ENCODE measurements around the gene DLAT. TPM values are rescaled to one million over a fixed set of nuclear protein-coding genes. Genes with fewer than 3 reads are reported as not detected.

The DLAT gene
- total RNA-seq, 1 experiment from 2014 or later: 68.1 TPM

DNA sequence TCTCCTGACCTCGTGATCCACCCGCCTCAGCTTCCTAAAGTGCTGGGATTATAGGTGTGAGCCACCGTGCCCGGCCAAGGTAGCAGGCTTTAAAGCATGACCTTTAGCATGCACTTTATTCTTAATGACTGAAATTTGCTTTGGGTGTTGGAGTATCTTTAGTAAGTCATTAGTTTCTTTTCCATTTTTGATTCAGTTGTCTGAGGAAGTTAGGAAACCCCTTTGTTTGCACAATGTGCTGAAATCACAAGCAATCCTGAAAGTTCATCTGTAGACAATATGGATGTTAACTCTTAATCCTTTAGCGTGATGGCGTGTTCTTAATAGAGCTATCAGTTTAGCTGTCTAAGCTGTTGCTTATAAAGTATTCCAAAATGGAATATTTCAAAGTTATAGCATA, 78.2 kb downstream of the DLAT start:
- no peaks in the 10 kb centered on the region for H3K79me2 ChIP-seq (ENCODE audit: insufficient read depth, low read length)
- RAD21 ChIA-PET (ENCODE audit: low non-redundant PET in 1 of 2, low total read pairs in 2 of 2, uncharacterized antibody in 2 of 2, unreplicated experiment in 2 of 2): no interaction called here
- POLR2A ChIA-PET: no interaction called here
- CTCF ChIA-PET: interaction anchor here (1.0 kb wide), 1 partner anchor 10 kb away, joined by 3 read pairs; no protein-coding TSS in a partner anchor
- no peaks in the 10 kb centered on the region for H4K20me1 ChIP-seq (ENCODE audit: insufficient read depth)
- TF ChIP-seq, protein P1, sequence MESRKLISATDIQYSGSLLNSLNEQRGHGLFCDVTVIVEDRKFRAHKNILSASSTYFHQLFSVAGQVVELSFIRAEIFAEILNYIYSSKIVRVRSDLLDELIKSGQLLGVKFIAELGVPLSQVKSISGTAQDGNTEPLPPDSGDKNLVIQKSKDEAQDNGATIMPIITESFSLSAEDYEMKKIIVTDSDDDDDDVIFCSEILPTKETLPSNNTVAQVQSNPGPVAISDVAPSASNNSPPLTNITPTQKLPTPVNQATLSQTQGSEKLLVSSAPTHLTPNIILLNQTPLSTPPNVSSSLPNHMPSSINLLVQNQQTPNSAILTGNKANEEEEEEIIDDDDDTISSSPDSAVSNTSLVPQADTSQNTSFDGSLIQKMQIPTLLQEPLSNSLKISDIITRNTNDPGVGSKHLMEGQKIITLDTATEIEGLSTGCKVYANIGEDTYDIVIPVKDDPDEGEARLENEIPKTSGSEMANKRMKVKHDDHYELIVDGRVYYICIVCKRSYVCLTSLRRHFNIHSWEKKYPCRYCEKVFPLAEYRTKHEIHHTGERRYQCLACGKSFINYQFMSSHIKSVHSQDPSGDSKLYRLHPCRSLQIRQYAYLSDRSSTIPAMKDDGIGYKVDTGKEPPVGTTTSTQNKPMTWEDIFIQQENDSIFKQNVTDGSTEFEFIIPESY (IDR thresholded peaks at IDR 0.05; ENCODE audit: extremely low read depth, insufficient replicate concordance, low read length): no peak
- TF ChIP-seq ELF1 (IDR thresholded peaks at IDR 0.05; ENCODE audit: borderline replicate concordance, low read depth) (no peak), YY1 (IDR thresholded peaks at IDR 0.05; ENCODE audit: extremely low read depth, insufficient replicate concordance, low read depth, low read length) (no peak), ZFX (IDR thresholded peaks at IDR 0.05) (no peak), SRF (IDR thresholded peaks at IDR 0.05; ENCODE audit: low read depth) (no peak), SIN3A (IDR thresholded peaks at IDR 0.05; ENCODE audit: low read depth) (no peak)
- TF ChIP-seq, protein P2, sequence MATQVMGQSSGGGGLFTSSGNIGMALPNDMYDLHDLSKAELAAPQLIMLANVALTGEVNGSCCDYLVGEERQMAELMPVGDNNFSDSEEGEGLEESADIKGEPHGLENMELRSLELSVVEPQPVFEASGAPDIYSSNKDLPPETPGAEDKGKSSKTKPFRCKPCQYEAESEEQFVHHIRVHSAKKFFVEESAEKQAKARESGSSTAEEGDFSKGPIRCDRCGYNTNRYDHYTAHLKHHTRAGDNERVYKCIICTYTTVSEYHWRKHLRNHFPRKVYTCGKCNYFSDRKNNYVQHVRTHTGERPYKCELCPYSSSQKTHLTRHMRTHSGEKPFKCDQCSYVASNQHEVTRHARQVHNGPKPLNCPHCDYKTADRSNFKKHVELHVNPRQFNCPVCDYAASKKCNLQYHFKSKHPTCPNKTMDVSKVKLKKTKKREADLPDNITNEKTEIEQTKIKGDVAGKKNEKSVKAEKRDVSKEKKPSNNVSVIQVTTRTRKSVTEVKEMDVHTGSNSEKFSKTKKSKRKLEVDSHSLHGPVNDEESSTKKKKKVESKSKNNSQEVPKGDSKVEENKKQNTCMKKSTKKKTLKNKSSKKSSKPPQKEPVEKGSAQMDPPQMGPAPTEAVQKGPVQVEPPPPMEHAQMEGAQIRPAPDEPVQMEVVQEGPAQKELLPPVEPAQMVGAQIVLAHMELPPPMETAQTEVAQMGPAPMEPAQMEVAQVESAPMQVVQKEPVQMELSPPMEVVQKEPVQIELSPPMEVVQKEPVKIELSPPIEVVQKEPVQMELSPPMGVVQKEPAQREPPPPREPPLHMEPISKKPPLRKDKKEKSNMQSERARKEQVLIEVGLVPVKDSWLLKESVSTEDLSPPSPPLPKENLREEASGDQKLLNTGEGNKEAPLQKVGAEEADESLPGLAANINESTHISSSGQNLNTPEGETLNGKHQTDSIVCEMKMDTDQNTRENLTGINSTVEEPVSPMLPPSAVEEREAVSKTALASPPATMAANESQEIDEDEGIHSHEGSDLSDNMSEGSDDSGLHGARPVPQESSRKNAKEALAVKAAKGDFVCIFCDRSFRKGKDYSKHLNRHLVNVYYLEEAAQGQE (IDR thresholded peaks at IDR 0.05; ENCODE audit: low read depth): no peak
- TF ChIP-seq, protein P3, sequence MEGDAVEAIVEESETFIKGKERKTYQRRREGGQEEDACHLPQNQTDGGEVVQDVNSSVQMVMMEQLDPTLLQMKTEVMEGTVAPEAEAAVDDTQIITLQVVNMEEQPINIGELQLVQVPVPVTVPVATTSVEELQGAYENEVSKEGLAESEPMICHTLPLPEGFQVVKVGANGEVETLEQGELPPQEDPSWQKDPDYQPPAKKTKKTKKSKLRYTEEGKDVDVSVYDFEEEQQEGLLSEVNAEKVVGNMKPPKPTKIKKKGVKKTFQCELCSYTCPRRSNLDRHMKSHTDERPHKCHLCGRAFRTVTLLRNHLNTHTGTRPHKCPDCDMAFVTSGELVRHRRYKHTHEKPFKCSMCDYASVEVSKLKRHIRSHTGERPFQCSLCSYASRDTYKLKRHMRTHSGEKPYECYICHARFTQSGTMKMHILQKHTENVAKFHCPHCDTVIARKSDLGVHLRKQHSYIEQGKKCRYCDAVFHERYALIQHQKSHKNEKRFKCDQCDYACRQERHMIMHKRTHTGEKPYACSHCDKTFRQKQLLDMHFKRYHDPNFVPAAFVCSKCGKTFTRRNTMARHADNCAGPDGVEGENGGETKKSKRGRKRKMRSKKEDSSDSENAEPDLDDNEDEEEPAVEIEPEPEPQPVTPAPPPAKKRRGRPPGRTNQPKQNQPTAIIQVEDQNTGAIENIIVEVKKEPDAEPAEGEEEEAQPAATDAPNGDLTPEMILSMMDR (IDR thresholded peaks at IDR 0.05 in 2 of 3, conservative IDR thresholded peaks at IDR 0.05 in 1 of 3; ENCODE audit: borderline replicate concordance in 1 of 3, insufficient read depth in 1 of 3, low read depth in 2 of 3, low read length in 2 of 3): no peak
- peaks cover 5 to 35% of the 10 kb centered on the region in 2 experiments; a peak in 3 of 4 replicates for H3K4me1 ChIP-seq (ENCODE audit: control insufficient read depth in 1 of 2, insufficient read depth in 2 of 2, low read length in 2 of 2)
- H3K9me2 ChIP-seq (ENCODE audit: insufficient read depth): no peaks in the 10 kb centered on the region
- no peaks in the 10 kb centered on the region for H3K27me3 ChIP-seq (ENCODE audit: insufficient read depth, low read length)
- intact Hi-C loops (cut with micrococcal nuclease): no loop called here
- 0 out of 2 replicates have a peak overlapping the region, but pooled peaks have one; percentile 6 for H3K4me2 ChIP-seq (ENCODE audit: low read length)
- no peak overlapping the region for H3K9ac ChIP-seq (ENCODE audit: low read length)
- H3K4me3 ChIP-seq (replicated peaks in 1 of 2; ENCODE audit: low read depth in 1 of 2, low read length in 2 of 2): no peak overlapping the region
- H3K9me3 ChIP-seq (ENCODE audit: control insufficient read depth in 1 of 2, insufficient read depth in 1 of 2, low read depth in 1 of 2, low read length in 2 of 2): no peaks in the 10 kb centered on the region
- ATAC-seq (no peak), DNase-seq (ENCODE audit: low read depth, low spot score) (no peak)
- no peaks in the 10 kb centered on the region for H3K36me3 ChIP-seq (ENCODE audit: control insufficient read depth in 1 of 2, insufficient read depth in 2 of 2, low read length in 2 of 2)
- BruUV-seq (replicated peaks): no TSS peak
- no peak overlapping the region for H2AFZ ChIP-seq (ENCODE audit: low read depth, low read length, poor library complexity, severe bottlenecking)
- no peak overlapping the region for H3K27ac ChIP-seq (ENCODE audit: low read depth, low read length)

Data from HCT116 (cell line).